Rectal smooth muscle tissue (tissue), 1 donor: ENCODE measurements around the gene CECR2.
"Not testable (repeated sequence)": the region's sequence is repeated elsewhere in the genome, so short reads cannot be mapped to it uniquely, and the experiment has no call there.

Source experiments
- H3K27ac ChIP-seq: one replicate; pipeline ENCODE4 v1.7.0; 2013; ENCODE audit warnings: low read depth, low read length, inconsistent platforms
- H3K27me3 ChIP-seq: one replicate; pipeline ENCODE4 v1.7.0; 2013; ENCODE audit warnings: low read length; ENCODE audit not compliant: control insufficient read depth, insufficient read depth
- H3K36me3 ChIP-seq: one replicate; pipeline ENCODE4 v1.7.0; 2013; ENCODE audit warnings: low read length; ENCODE audit not compliant: control insufficient read depth, insufficient read depth
- H3K4me1 ChIP-seq: one replicate; pipeline ENCODE4 v1.7.0; 2013; ENCODE audit warnings: low read length; ENCODE audit not compliant: control insufficient read depth, insufficient read depth
- H3K4me3 ChIP-seq: one replicate; pipeline ENCODE4 v1.7.0; 2013; ENCODE audit warnings: low read length
- H3K9ac ChIP-seq: one replicate; pipeline ENCODE4 v1.7.0; 2013; ENCODE audit warnings: low read length

CECR2 gene

GRCh38 chr22:17513612-17514011 lies 144.4 kb downstream of the CECR2 start:
- Histone ChIP-seq H3K27me3 (no peaks in the 10 kb centered on the region), H3K27ac (no peak overlapping the region), H3K36me3 (no peaks in the 10 kb centered on the region), H3K4me3 (no peak overlapping the region), H3K4me1 (no peaks in the 10 kb centered on the region), H3K9ac (no peak overlapping the region)

GRCh38 chr22:17514084-17514483 lies 144.8 kb downstream of the CECR2 start:
- no peaks in the 10 kb centered on the region for H3K36me3 ChIP-seq
- no peaks in the 10 kb centered on the region for H3K4me1 ChIP-seq
- H3K4me3 ChIP-seq = no peak overlapping the region
- H3K27ac ChIP-seq = no peak overlapping the region
- no peak overlapping the region for H3K9ac ChIP-seq
- H3K27me3 ChIP-seq = no peaks in the 10 kb centered on the region

GRCh38 chr22:17518406-17518805 lies 149.1 kb downstream of the CECR2 start:
- H3K27me3 ChIP-seq = no peaks in the 10 kb centered on the region
- no peak overlapping the region for H3K4me3 ChIP-seq
- no peaks in the 10 kb centered on the region for H3K36me3 ChIP-seq
- H3K4me1 ChIP-seq = no peaks in the 10 kb centered on the region
- H3K9ac ChIP-seq = no peak overlapping the region
- no peak overlapping the region for H3K27ac ChIP-seq

- H3K27ac ChIP-seq, H3K4me1 ChIP-seq: not testable (repeated sequence)
Measured at GRCh38 chr22:17521971-17522370, 152.7 kb downstream of the CECR2 start.

GRCh38 chr22:17523925-17524324 lies 154.7 kb downstream of the CECR2 start:
- H3K27ac ChIP-seq = no peak overlapping the region
- no peak overlapping the region for H3K4me3 ChIP-seq
- H3K36me3 ChIP-seq = no peaks in the 10 kb centered on the region
- H3K4me1 ChIP-seq = no peaks in the 10 kb centered on the region
- no peaks in the 10 kb centered on the region for H3K27me3 ChIP-seq
- no peak overlapping the region for H3K9ac ChIP-seq

More at GRCh38 chr22:17521971-17522370, 152.7 kb downstream of the CECR2 start:
- not testable (repeated sequence) for H3K27me3 ChIP-seq, H3K9ac ChIP-seq, H3K4me3 ChIP-seq, H3K36me3 ChIP-seq

GRCh38 chr22:17536269-17536668 lies 167.0 kb downstream of the CECR2 start:
- H3K4me3 ChIP-seq = no peak overlapping the region
- peaks cover 3% of the 10 kb centered on the region for H3K4me1 ChIP-seq
- no peaks in the 10 kb centered on the region for H3K27me3 ChIP-seq
- H3K36me3 ChIP-seq = no peaks in the 10 kb centered on the region
- H3K27ac ChIP-seq = no peak overlapping the region
- H3K9ac ChIP-seq = no peak overlapping the region

GRCh38 chr22:17537155-17537554 lies 167.9 kb downstream of the CECR2 start:
- H3K36me3 ChIP-seq = no peaks in the 10 kb centered on the region
- no peak overlapping the region for H3K9ac ChIP-seq
- no peak overlapping the region for H3K27ac ChIP-seq
- no peak overlapping the region for H3K4me3 ChIP-seq
- H3K27me3 ChIP-seq = no peaks in the 10 kb centered on the region
- H3K4me1 ChIP-seq = peaks cover 3% of the 10 kb centered on the region

GRCh38 chr22:17540481-17540880 lies 171.2 kb downstream of the CECR2 start:
- no peaks in the 10 kb centered on the region for H3K27me3 ChIP-seq
- H3K9ac ChIP-seq = no peak overlapping the region
- no peak overlapping the region for H3K4me3 ChIP-seq
- peaks cover 3% of the 10 kb centered on the region for H3K4me1 ChIP-seq
- H3K27ac ChIP-seq = no peak overlapping the region
- H3K36me3 ChIP-seq = no peaks in the 10 kb centered on the region

- Histone ChIP-seq H3K27me3 (no peaks in the 10 kb centered on the region), H3K4me3 (no peak overlapping the region), H3K27ac (no peak overlapping the region)
Measured at GRCh38 chr22:17541476-17541875, 172.2 kb downstream of the CECR2 start.

GRCh38 chr22:17542452-17542851 lies 173.2 kb downstream of the CECR2 start:
- Histone ChIP-seq H3K36me3 (no peaks in the 10 kb centered on the region), H3K4me1 (no peaks in the 10 kb centered on the region), H3K9ac (no peak overlapping the region), H3K27ac (no peak overlapping the region), H3K4me3 (no peak overlapping the region), H3K27me3 (no peaks in the 10 kb centered on the region)

More at GRCh38 chr22:17541476-17541875, 172.2 kb downstream of the CECR2 start:
- Histone ChIP-seq H3K36me3 (no peaks in the 10 kb centered on the region), H3K4me1 (no peaks in the 10 kb centered on the region), H3K9ac (no peak overlapping the region)

GRCh38 chr22:17548010-17548755 lies 178.9 kb downstream of the CECR2 start:
- H3K27me3 ChIP-seq = no peaks in the 10 kb centered on the region
- no peak overlapping the region for H3K9ac ChIP-seq
- no peaks in the 10 kb centered on the region for H3K36me3 ChIP-seq
- no peak overlapping the region for H3K27ac ChIP-seq
- no peak overlapping the region for H3K4me3 ChIP-seq
- H3K4me1 ChIP-seq = no peaks in the 10 kb centered on the region

- H3K27me3 ChIP-seq = no peaks in the 10 kb centered on the region
- no peak overlapping the region for H3K4me3 ChIP-seq
- H3K27ac ChIP-seq = no peak overlapping the region
- H3K9ac ChIP-seq = no peak overlapping the region
- H3K36me3 ChIP-seq = no peaks in the 10 kb centered on the region
- no peaks in the 10 kb centered on the region for H3K4me1 ChIP-seq
Measured at GRCh38 chr22:17548756-17549035, 179.4 kb downstream of the CECR2 start.

GRCh38 chr22:17549183-17549582 lies 179.9 kb downstream of the CECR2 start:
- H3K27ac ChIP-seq = no peak overlapping the region
- H3K4me1 ChIP-seq = no peaks in the 10 kb centered on the region
- no peak overlapping the region for H3K9ac ChIP-seq
- no peak overlapping the region for H3K4me3 ChIP-seq
- no peaks in the 10 kb centered on the region for H3K36me3 ChIP-seq
- H3K27me3 ChIP-seq = no peaks in the 10 kb centered on the region
